ENCODE data around the gene HOXB9.

The HOXB9 gene

GRCh38 chr17:48611681-48612455 lies 14.3 kb downstream of the HOXB9 start:
- peak; percentile 54 for DNase-seq (ENCODE audit: low spot score)

- peak; percentile 44 for DNase-seq (ENCODE audit: low spot score)
Observed at GRCh38 chr17:48611213-48611612, 14.9 kb downstream of the HOXB9 start.

- peak; percentile 92 for DNase-seq (ENCODE audit: low spot score)
Observed at GRCh38 chr17:48610282-48611211, 15.6 kb downstream of the HOXB9 start, which contains the start of gene HOXB7. TSS of gene HOXB7 (minus strand) at chr17:48611017. CDS start at chr17:48610918, 99 bp downstream.

- no peak for DNase-seq (ENCODE audit: low spot score)
Observed at GRCh38 chr17:48609759-48610281, 16.3 kb downstream of the HOXB9 start.

GRCh38 chr17:48609033-48609432 lies 17.1 kb downstream of the HOXB9 start:
- DNase-seq (ENCODE audit: low spot score): peak; percentile 26

- DNase-seq (ENCODE audit: low spot score): no peak
Observed at GRCh38 chr17:48608494-48608834, 17.7 kb downstream of the HOXB9 start.

- DNase-seq (ENCODE audit: low spot score): no peak
Observed at GRCh38 chr17:48606892-48607614, 19.1 kb downstream of the HOXB9 start.

GRCh38 chr17:48605991-48606891 lies 19.9 kb downstream of the HOXB9 start:
- no peak for DNase-seq (ENCODE audit: low spot score)

GRCh38 chr17:48605409-48605919 lies 20.7 kb downstream of the HOXB9 start:
- DNase-seq (ENCODE audit: low spot score): no peak

GRCh38 chr17:48604770-48605329 lies 21.3 kb downstream of the HOXB9 start, which contains the start of gene HOXB6:
TSS of gene HOXB6 (minus strand) at chr17:48604986. CDS start at chr17:48598150, 6,836 bp downstream.
- DNase-seq (ENCODE audit: low spot score): peak; percentile 82

- DNase-seq (ENCODE audit: low spot score): peak; percentile 84
Observed at GRCh38 chr17:48603959-48604769, 22.0 kb downstream of the HOXB9 start.

- DNase-seq (ENCODE audit: low spot score): no peak
Observed at GRCh38 chr17:48601539-48602425, 24.4 kb downstream of the HOXB9 start.

- DNase-seq (ENCODE audit: low spot score): no peak
Observed at GRCh38 chr17:48601207-48601538, 25.0 kb downstream of the HOXB9 start.

- no peak for DNase-seq (ENCODE audit: low spot score)
Observed at GRCh38 chr17:48600244-48601098, 25.7 kb downstream of the HOXB9 start.

GRCh38 chr17:48599354-48599753 lies 26.8 kb downstream of the HOXB9 start:
- no peak for DNase-seq (ENCODE audit: low spot score)

- DNase-seq (ENCODE audit: low spot score): no peak
Observed at GRCh38 chr17:48598736-48599135, 27.4 kb downstream of the HOXB9 start.

- peak; percentile 83 for DNase-seq (ENCODE audit: low spot score)
Observed at GRCh38 chr17:48597778-48598631, 28.2 kb downstream of the HOXB9 start.

Data from GM03348 (cell line).